ENCODE measurements around the gene TRIM75.

The TRIM75 gene

DNA sequence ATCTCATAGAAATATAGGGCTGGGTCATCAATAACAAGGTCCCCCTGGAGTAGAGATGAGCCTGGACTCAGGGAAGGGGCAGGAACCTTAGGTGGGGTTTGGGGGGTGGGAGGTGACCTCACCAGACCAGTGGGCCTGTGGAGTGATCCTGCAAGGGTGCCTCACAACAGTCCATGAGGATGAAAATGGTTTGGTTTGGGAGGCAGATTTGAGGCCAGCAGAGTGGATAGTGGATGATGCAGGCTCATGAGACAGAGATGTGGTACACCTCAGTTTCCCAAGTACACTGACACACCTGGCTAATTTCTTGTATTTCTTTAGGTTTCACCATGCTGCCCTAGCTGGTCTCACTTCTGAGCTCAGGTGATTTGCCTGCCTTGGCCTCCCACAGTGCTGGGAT is 40.0 kb upstream of the TRIM75 start:
- TF ChIP-seq RAD21 (IDR thresholded peaks at IDR 0.05; ENCODE audit: low read depth) = no peak

DNA sequence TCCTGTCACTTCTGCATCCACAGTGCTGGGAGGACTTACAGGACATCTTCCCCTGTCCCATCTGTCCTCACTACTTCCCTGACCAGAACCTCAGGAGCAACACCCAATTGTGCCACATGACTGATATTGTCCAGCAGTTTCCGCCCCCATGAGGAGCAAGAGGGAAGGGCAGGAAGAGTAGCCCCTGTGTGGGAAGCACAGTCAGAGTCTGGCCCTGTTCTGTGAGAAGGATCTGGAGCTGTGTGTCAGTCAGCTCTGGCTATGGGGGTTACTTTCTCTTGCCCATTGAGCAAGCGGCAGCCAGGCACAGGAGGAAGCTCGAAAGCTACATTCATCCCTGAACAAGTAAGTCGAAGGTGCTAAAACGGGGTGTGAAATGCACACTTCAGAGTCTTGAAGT is 36.7 kb upstream of the TRIM75 start:
- TF ChIP-seq RAD21 (IDR thresholded peaks at IDR 0.05; ENCODE audit: low read depth) (peak; percentile 39; the same call in 1 of the 2 replicates), EP300 (IDR thresholded peaks at IDR 0.05; ENCODE audit: borderline replicate concordance) (no peak)
- TF ChIP-seq, protein P1, sequence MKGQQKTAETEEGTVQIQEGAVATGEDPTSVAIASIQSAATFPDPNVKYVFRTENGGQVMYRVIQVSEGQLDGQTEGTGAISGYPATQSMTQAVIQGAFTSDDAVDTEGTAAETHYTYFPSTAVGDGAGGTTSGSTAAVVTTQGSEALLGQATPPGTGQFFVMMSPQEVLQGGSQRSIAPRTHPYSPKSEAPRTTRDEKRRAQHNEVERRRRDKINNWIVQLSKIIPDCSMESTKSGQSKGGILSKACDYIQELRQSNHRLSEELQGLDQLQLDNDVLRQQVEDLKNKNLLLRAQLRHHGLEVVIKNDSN (IDR thresholded peaks at IDR 0.05) = peak; percentile 43

DNA sequence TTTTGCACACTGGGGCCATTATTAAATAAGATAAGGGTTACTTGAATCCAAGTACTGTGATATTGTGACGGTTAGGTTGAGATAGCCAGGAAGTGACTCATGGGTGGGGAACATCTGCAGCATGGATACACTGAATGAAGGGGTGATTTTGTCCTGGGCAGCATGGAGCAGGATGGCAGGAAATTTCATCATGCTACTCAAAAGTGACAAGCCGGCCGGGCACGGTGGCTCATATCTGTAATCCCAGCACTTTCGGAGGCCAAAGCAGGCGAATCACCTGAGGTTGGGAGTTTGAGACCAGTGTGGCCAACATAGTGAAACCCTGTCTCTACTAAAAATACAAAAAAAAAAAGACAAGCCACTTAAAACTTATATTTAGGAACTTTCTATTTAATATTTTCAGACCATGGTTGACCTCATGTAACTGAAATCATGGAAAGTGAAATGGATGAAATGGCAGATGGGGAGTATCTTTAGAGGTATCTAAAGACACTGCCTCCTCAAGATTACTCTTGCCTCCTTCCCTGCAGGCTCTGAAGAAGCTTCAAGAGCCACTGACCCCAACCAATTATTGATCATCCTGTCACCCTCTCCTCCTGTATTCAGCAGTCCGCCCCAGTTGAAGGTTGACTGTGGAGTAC is 25.8 kb upstream of the TRIM75 start:
- TF ChIP-seq FOXM1 (IDR thresholded peaks at IDR 0.05; ENCODE audit: borderline replicate concordance, low read depth) (no peak), EGR1 (IDR thresholded peaks at IDR 0.05) (no peak), NFIC (IDR thresholded peaks at IDR 0.05) (no peak), RAD21 (IDR thresholded peaks at IDR 0.05; ENCODE audit: low read depth) (no peak), CEBPB (IDR thresholded peaks at IDR 0.05) (no peak), ZBTB7A (IDR thresholded peaks at IDR 0.05; ENCODE audit: low read depth) (no peak), CREB1 (IDR thresholded peaks at IDR 0.05; ENCODE audit: low read depth) (no peak), TCF12 (IDR thresholded peaks at IDR 0.05; ENCODE audit: low read depth) (no peak), EP300 (IDR thresholded peaks at IDR 0.05; ENCODE audit: borderline replicate concordance) (no peak), TAF1 (IDR thresholded peaks at IDR 0.05; ENCODE audit: low read depth) (no peak), TEAD4 (IDR thresholded peaks at IDR 0.05) (no peak), YY1 (IDR thresholded peaks at IDR 0.05; ENCODE audit: low read depth) (no peak)
- TF ChIP-seq, protein P2, sequence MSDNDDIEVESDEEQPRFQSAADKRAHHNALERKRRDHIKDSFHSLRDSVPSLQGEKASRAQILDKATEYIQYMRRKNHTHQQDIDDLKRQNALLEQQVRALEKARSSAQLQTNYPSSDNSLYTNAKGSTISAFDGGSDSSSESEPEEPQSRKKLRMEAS (IDR thresholded peaks at IDR 0.05) = no peak
- TF ChIP-seq, protein P1 (IDR thresholded peaks at IDR 0.05) = no peak
- TF ChIP-seq, protein P3, sequence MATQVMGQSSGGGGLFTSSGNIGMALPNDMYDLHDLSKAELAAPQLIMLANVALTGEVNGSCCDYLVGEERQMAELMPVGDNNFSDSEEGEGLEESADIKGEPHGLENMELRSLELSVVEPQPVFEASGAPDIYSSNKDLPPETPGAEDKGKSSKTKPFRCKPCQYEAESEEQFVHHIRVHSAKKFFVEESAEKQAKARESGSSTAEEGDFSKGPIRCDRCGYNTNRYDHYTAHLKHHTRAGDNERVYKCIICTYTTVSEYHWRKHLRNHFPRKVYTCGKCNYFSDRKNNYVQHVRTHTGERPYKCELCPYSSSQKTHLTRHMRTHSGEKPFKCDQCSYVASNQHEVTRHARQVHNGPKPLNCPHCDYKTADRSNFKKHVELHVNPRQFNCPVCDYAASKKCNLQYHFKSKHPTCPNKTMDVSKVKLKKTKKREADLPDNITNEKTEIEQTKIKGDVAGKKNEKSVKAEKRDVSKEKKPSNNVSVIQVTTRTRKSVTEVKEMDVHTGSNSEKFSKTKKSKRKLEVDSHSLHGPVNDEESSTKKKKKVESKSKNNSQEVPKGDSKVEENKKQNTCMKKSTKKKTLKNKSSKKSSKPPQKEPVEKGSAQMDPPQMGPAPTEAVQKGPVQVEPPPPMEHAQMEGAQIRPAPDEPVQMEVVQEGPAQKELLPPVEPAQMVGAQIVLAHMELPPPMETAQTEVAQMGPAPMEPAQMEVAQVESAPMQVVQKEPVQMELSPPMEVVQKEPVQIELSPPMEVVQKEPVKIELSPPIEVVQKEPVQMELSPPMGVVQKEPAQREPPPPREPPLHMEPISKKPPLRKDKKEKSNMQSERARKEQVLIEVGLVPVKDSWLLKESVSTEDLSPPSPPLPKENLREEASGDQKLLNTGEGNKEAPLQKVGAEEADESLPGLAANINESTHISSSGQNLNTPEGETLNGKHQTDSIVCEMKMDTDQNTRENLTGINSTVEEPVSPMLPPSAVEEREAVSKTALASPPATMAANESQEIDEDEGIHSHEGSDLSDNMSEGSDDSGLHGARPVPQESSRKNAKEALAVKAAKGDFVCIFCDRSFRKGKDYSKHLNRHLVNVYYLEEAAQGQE (IDR thresholded peaks at IDR 0.05; ENCODE audit: low read depth) = no peak

DNA sequence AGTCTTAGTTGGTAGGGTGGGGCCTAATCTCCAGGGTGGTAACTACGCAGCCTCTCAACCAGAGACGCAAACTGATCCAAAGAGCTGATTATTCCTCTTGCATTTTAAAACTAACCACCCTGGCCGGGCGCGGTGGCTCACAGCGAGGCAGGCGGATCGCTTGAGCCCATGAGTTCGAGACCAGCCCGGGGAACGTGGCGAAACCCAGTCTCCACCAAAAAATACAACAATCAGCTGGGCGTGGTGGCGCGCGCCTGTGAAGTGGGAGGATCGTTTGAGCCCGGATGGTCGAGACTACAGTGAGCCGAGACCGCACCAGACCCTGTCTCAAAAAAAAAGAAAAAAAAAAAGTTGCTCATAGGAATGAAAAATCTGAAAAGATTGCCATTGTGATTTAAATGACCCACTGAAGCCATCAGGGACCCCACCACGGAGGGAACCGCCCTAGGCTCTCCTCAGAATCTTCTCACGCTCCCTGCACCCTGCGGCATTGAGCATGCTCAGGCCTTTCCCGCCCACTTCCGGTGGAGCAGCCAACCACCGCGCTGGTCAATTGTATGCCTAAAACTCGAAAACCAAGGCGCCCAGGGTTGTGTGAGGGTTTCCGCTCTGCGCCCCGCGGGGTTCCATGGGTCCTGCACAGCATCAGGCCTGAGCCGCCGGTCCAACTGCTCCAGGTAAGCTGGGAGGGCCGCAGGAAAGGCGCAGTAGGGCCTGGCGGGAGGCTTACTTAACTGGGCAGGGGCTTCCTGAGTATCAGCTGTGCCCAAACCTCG is 22.0 kb upstream of the TRIM75 start, which contains the start of gene TRIM60:
Gene TRIM60, plus strand, starts transcription at position 564 of the 776 bp plus-strand sequence. CDS start 8,074 bp downstream, outside the sequence.
- TF ChIP-seq TEAD4 (IDR thresholded peaks at IDR 0.05) (no peak), CREB1 (IDR thresholded peaks at IDR 0.05; ENCODE audit: low read depth) (no peak), CEBPB (IDR thresholded peaks at IDR 0.05) (no peak), RAD21 (IDR thresholded peaks at IDR 0.05; ENCODE audit: low read depth) (no peak), NFIC (IDR thresholded peaks at IDR 0.05) (no peak), EP300 (IDR thresholded peaks at IDR 0.05; ENCODE audit: borderline replicate concordance) (no peak), FOXM1 (IDR thresholded peaks at IDR 0.05; ENCODE audit: borderline replicate concordance, low read depth) (no peak), TAF1 (IDR thresholded peaks at IDR 0.05; ENCODE audit: low read depth) (no peak)
- TF ChIP-seq, protein P2 (IDR thresholded peaks at IDR 0.05) = no peak
- TF ChIP-seq, protein P1 (IDR thresholded peaks at IDR 0.05) = no peak

DNA sequence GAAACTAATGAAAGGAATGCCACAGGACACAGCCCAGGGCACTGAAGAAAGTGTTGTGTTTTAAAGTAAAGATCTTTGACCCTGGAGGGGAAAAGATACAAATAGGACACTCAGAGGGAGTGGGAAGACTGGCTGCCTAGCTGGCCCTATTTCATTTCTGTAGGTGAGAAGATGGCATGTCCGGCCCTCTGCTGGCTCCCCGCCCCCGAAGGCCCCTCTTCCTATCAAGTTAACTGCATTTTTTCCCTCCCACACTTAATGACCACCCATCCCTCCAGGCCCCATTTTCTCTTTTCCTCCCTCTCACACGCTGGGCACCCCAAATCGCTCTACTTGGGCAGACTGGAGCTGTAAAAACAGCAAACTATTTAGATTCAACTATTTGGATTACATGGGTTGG is 5.5 kb upstream of the TRIM75 start:
- TF ChIP-seq, protein P2 (IDR thresholded peaks at IDR 0.05) = no peak
- TF ChIP-seq CEBPB (IDR thresholded peaks at IDR 0.05) = no peak

DNA sequence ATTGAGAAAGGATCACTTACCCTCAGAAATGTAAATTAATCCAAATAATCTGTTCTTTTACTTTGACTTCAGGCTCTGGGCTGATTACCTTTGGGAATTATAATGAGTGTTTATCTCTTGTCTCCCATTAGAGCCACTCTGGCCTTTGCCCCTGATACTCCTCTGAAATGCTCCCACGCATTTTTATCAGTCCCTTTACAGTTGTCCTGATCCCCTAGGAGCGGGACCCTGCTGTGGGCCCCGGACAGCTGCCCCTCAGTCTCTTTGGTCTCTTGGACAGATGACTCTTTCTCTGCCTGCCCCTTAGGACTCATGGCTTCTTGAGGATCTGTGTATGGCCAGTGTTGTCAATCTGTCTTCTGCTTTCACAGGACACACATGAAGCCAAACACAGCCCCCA is 1.0 kb upstream of the TRIM75 start:
- TF ChIP-seq, protein P1 (IDR thresholded peaks at IDR 0.05) = no peak
- TF ChIP-seq NFIC (IDR thresholded peaks at IDR 0.05) (no peak), YY1 (IDR thresholded peaks at IDR 0.05; ENCODE audit: low read depth) (no peak), CREB1 (IDR thresholded peaks at IDR 0.05; ENCODE audit: low read depth) (no peak), RAD21 (IDR thresholded peaks at IDR 0.05; ENCODE audit: low read depth) (no peak), CEBPB (IDR thresholded peaks at IDR 0.05) (no peak), FOXM1 (IDR thresholded peaks at IDR 0.05; ENCODE audit: borderline replicate concordance, low read depth) (no peak), EGR1 (IDR thresholded peaks at IDR 0.05) (no peak), EP300 (IDR thresholded peaks at IDR 0.05; ENCODE audit: borderline replicate concordance) (no peak)
- TF ChIP-seq, protein P2 (IDR thresholded peaks at IDR 0.05) = no peak
